K562 (cell line): Measurements from ENCODE around the gene LCP2. TPM values are rescaled to one million over a fixed set of nuclear protein-coding genes. Genes with fewer than 3 reads are reported as not detected.

Experiments
- ATAC-seq: fragments of 200-7000 bp; cut with Tn5 transposase; 3 replicates; pipeline ENCODE4 v1.9.1; 2020; ENCODE audit warnings: moderate library complexity
- BruUV-seq: library from RNA; stranded (reverse); fragments of 400-500 nt; replicated peaks from 2 replicates; lab custom pipeline; 2021; lab: Mats Ljungman, UMichigan
- CTCF ChIA-PET: fragments of 300-600 bp; formaldehyde crosslinking; extraction: SDS; loops from one replicate; lab custom pipeline; 2021; ENCODE audit warnings: low intra/inter-chr PET ratio; lab: Yijun Ruan, JAX
- POLR2A ChIA-PET: fragments of 300-600, 350-650 bp; sonication (Branson Sonifier 250); formaldehyde crosslinking; extraction: SDS; loops from one replicate; lab custom pipeline; 2021; ENCODE audit warnings: antibody characterized with exemption, inconsistent platforms; lab: Yijun Ruan, JAX
- DNase-seq, 4 experiments: peaks; one replicate each; pipeline versions ENCODE4 v3.0.0 to v3.0.0-alpha.2; 2011 to 2018; ENCODE audit warnings: low spot score in 3 of 4, mixed read lengths in 3 of 4; ENCODE audit errors: extremely low read depth in 1 of 4
- FAIRE-seq: peaks from 2 replicates; lab custom pipeline; 2011; peaks lifted over from hg19 to GRCh38; lab: Jason Lieb, UNC
- H2AFZ ChIP-seq: 2 replicates; pipeline ENCODE4 v1.6.0; 2011; ENCODE audit warnings: low read depth, low read length, control low read depth, inconsistent platforms
- H3K27ac ChIP-seq: fragments of 200-600 bp; 3 replicates; pipeline ENCODE4 v1.8.0; 2011; ENCODE audit warnings: low read depth, mild to moderate bottlenecking, control low read depth, inconsistent platforms, low read length, moderate library complexity, mixed read lengths; ENCODE audit errors: extremely low read depth
- H3K27me3 ChIP-seq, 2 experiments: fragments of 300-600 bp in 1 of 2; 2 replicates in 1 of 2; 3 replicates in 1 of 2; pipeline versions ENCODE4 v1.6.0 to v1.8.0; 2011; ENCODE audit warnings: inconsistent platforms in 2 of 2, low read length in 2 of 2, mild to moderate bottlenecking in 1 of 2, mixed read lengths in 1 of 2, moderate library complexity in 1 of 2; ENCODE audit not compliant: control insufficient read depth in 2 of 2, insufficient read depth in 2 of 2
- H3K36me3 ChIP-seq: fragments of 300-600 bp; 3 replicates; pipeline ENCODE4 v1.8.0; 2011; ENCODE audit warnings: mild to moderate bottlenecking, low read length, inconsistent platforms; ENCODE audit not compliant: control insufficient read depth, insufficient read depth
- H3K4me1 ChIP-seq, 2 experiments: fragments of 200-600 bp in 1 of 2; replicated peaks in 1 of 2; 2 replicates in 1 of 2; 3 replicates in 1 of 2; pipeline versions ENCODE4 v1.5.1 to v1.8.0; 2011; ENCODE audit warnings: inconsistent platforms in 2 of 2, low read length in 2 of 2, mild to moderate bottlenecking in 1 of 2, mixed read lengths in 1 of 2, moderate library complexity in 1 of 2; ENCODE audit not compliant: control insufficient read depth in 2 of 2, insufficient read depth in 2 of 2
- H3K4me2 ChIP-seq: 2 replicates; pipeline ENCODE4 v1.6.1; 2011; ENCODE audit warnings: low read length, control low read depth, inconsistent platforms, mixed read lengths; ENCODE audit not compliant: insufficient read depth
- H3K4me3 ChIP-seq: fragments of 200-600 bp; sonication (generic), shearing (Covaris generic); 2 replicates; pipeline ENCODE4 v1.5.1; 2016; ENCODE audit warnings: control low read depth, inconsistent platforms
- H3K79me2 ChIP-seq: fragments of 200-600 bp; 3 replicates; pipeline ENCODE4 v1.8.0; 2011; ENCODE audit warnings: low read length, inconsistent platforms; ENCODE audit not compliant: control insufficient read depth, insufficient read depth
- H3K9ac ChIP-seq, 2 experiments: 2 replicates each; pipeline versions ENCODE4 v1.6.0 to v1.6.1; 2011; ENCODE audit warnings: low read depth in 2 of 2, low read length in 2 of 2, control low read depth in 1 of 2, inconsistent platforms in 1 of 2, mild to moderate bottlenecking in 1 of 2, mixed read lengths in 1 of 2; ENCODE audit not compliant: insufficient read depth in 1 of 2
- H3K9me1 ChIP-seq: one replicate; pipeline ENCODE4 v1.6.0; 2011; ENCODE audit warnings: inconsistent platforms, mild to moderate bottlenecking, low read length, moderate library complexity; ENCODE audit not compliant: control insufficient read depth, insufficient read depth
- H3K9me3 ChIP-seq: replicated peaks from 2 replicates; pipeline ENCODE4 v1.5.1; 2011; ENCODE audit warnings: low read depth, low read length, inconsistent platforms; ENCODE audit not compliant: control insufficient read depth, insufficient read depth
- H4K20me1 ChIP-seq: replicated peaks from 2 replicates; pipeline ENCODE4 v1.6.1; 2011; ENCODE audit warnings: low read length, inconsistent platforms, mixed read lengths; ENCODE audit not compliant: control insufficient read depth, insufficient read depth
- GABPA ChIP-seq: fragments of 200-800 bp; sonication (Bioruptor generic); conservative IDR thresholded peaks from 2 replicates; pipeline ENCODE4 v1.6.1; 2016; ENCODE audit warnings: low read depth, missing genetic modification characterization, missing compliant biosample characterization
- MAFK ChIP-seq: IDR thresholded peaks from 2 replicates; pipeline ENCODE4 v1.6.1; 2011; ENCODE audit warnings: low read length, improper control_type of control experiment
- NCOA6 ChIP-seq: fragments of 450-650 bp; IDR thresholded peaks from 2 replicates; pipeline ENCODE4 v1.6.1; 2017; ENCODE audit warnings: mild to moderate bottlenecking
- XRCC5 ChIP-seq: fragments of 200-400 bp; formaldehyde crosslinking; IDR thresholded peaks from 2 replicates; pipeline ENCODE4 v1.6.1; 2017; ENCODE audit warnings: low read depth, mild to moderate bottlenecking, low read length
- ZBTB7A ChIP-seq: IDR thresholded peaks from 2 replicates; pipeline ENCODE4 v1.6.1; 2011; ENCODE audit warnings: low read depth, mild to moderate bottlenecking, low read length, moderate library complexity, borderline replicate concordance; ENCODE audit not compliant: control insufficient read depth
- ZNF311 ChIP-seq: fragments of 250-450 bp; sonication (Bioruptor Pico); IDR thresholded peaks from 2 replicates; pipeline ENCODE4 v1.4.0; 2020; ENCODE audit warnings: mild to moderate bottlenecking, moderate library complexity
- ZNF561 ChIP-seq: fragments of 450-650 bp; formaldehyde crosslinking; conservative IDR thresholded peaks from 2 replicates; pipeline ENCODE4 v1.4.0; 2020; ENCODE audit warnings: mild to moderate bottlenecking, moderate library complexity
- WGBS: fragments of 100-300 bp; shearing (Covaris generic); methylation state at CpG from one replicate; pipeline ENCODE4 v1.1.6; 2016; ENCODE audit warnings: low coverage, mixed read lengths; ENCODE audit not compliant: insufficient coverage; ENCODE audit errors: missing lambda C conversion rate; 5-methylcytosine and 5-hydroxymethylcytosine counted together
- in situ Hi-C: fragments of 300-500 bp; cut with MboI; formaldehyde crosslinking; loops from 4 replicates; pipeline ENCODE4 v1.15.0; 2018; ENCODE audit warnings: inconsistent platforms, mixed read lengths
- intact Hi-C: fragments of 100-400 bp; cut with micrococcal nuclease; formaldehyde crosslinking; loops from 2 replicates; pipeline ENCODE4 v1.14.2; 2022
- polyA plus RNA-seq, 8 experiments: library from polyadenylated mRNA; depleted of rRNA in 4 of 8; stranded (reverse) in 5 of 8; unstranded in 3 of 8; fragments of >200 nt; fragmentation: Nextera tagmentation in 2 of 8; fragmentation: Illumina TruSeq in 1 of 8; extraction: Ambion mirVana in 2 of 8; extraction: Trizol in 1 of 8; gene quantifications; 2 replicates each; pipeline versions ENCODE4 v1.2.1 to v1.2.3, GENCODE V29; 2011 to 2014; ENCODE audit warnings: inconsistent platforms in 1 of 8, missing spikeins in 1 of 8
- total RNA-seq, 7 experiments: library from RNA; depleted of rRNA in 6 of 7; stranded (reverse); fragments of >200 nt in 6 of 7; fragmentation: Illumina TruSeq in 2 of 7; extraction: Trizol in 2 of 7; gene quantifications; 2 replicates each; pipeline versions ENCODE4 v1.2.1 to v1.2.3, GENCODE V29; 2011 to 2021; ENCODE audit warnings: low replicate concordance in 1 of 7

The LCP2 gene
- total and polyA plus RNA-seq, 9 of the 15 experiments (the other 6 are each of a cell fraction or from before 2014, with no cell fraction given): 4.0 to 31.3 (median 14.6) TPM

DNA sequence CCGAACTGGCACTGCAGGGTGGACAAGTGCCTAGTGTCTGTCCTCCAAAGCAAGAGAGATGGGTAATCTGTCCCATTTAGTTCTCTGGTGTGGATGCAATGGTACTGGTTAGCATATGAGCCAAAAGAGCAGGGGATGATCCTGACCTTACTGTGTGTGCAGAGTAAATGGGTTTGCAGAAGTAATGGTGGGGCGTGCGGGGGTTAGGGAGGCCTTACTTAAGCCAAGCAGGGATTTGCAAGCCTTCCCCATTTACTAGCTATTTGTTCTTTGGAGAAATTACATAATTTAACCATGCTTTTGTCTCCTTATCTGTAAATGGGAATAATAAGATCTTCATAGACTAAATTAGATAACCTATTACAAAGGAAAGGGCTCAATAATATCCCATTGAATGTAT lies 19.9 kb upstream of the LCP2 start:
- CTCF ChIA-PET: no interaction called here
- ATAC-seq (no peak), DNase-seq (no peak)
- Histone ChIP-seq H3K4me3 (no peak overlapping the region), H3K79me2 (no peaks in the 10 kb centered on the region), H2AFZ (no peak overlapping the region), H3K4me2 (no peak overlapping the region)
- in situ Hi-C loops: no loop called here
- WGBS: 40% methylated on average over 3 of the region's 3 CpGs
- TF ChIP-seq XRCC5: no peak
- no peak for TF ChIP-seq MAFK
- TF ChIP-seq ZNF311 (CRISPR knock-in tag): no peak
- TF ChIP-seq ZBTB7A: no peak
- TF ChIP-seq GABPA (tag): no peak
- TF ChIP-seq, all 486 proteins: peak for 0
- Histone ChIP-seq H3K9me1 (no peaks in the 10 kb centered on the region), H3K27me3 (no peaks in the 10 kb centered on the region), H3K9ac (no peak overlapping the region), H3K27ac (no peak overlapping the region), H3K4me1 (peaks cover 0 to 24% of the 10 kb centered on the region in 2 experiments; a peak in 3 of 5 replicates), H3K9me3 (no peaks in the 10 kb centered on the region), H3K36me3 (no peaks in the 10 kb centered on the region), H4K20me1 (no peaks in the 10 kb centered on the region)
- POLR2A ChIA-PET: no interaction called here
- intact Hi-C loops: no loop called here
- no TSS peak for BruUV-seq
- FAIRE-seq: no peak

DNA sequence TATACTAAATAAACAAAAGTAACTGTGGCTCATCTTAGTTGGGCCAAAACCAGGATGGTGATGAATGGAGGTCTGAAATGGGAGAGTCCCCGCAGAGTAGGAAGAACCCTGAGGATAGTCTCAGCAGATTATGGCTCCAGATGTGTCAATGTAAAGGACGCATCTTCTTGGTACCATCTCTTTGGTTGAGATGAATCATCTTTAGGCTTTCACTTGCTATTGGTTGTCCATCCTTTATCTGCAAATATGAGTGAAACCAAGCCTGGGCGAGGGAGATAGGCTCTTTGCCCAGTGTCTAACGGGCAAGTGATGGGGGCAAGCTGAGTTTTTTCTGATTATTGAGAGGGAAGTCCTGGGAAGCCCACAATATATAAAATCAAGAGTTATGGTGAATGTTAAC lies 19.4 kb upstream of the LCP2 start:
- no peaks in the 10 kb centered on the region for H3K79me2 ChIP-seq
- DNase-seq (peak in 2 of 4 experiments; percentile 46 to 59), FAIRE-seq (peak; percentile 64), ATAC-seq (no peak)
- no peaks in the 10 kb centered on the region for H3K9me3 ChIP-seq
- H3K36me3 ChIP-seq: no peaks in the 10 kb centered on the region
- no peak overlapping the region for H3K4me2 ChIP-seq
- H3K27ac ChIP-seq: no peak overlapping the region
- H3K9ac ChIP-seq: no peak overlapping the region
- H3K27me3 ChIP-seq: no peaks in the 10 kb centered on the region
- POLR2A ChIA-PET: no interaction called here
- no peak overlapping the region for H3K4me3 ChIP-seq
- intact Hi-C loops: no loop called here
- H3K9me1 ChIP-seq: no peaks in the 10 kb centered on the region
- WGBS: 2% methylated on average over 4 of the region's 4 CpGs
- CTCF ChIA-PET: no interaction called here
- in situ Hi-C loops: no loop called here
- H3K4me1 ChIP-seq: peaks cover 0 to 29% of the 10 kb centered on the region in 2 experiments; a peak in 4 of 5 replicates
- no peaks in the 10 kb centered on the region for H4K20me1 ChIP-seq
- no peak overlapping the region for H2AFZ ChIP-seq
- no TSS peak for BruUV-seq
- TF ChIP-seq NCOA6: no peak
- TF ChIP-seq ZNF561 (CRISPR knock-in tag): no peak
